DND-41 (cell line): ENCODE results near the gene MORN4.
A peak's percentile ranks its signal among the peaks of the same experiment; 100 is the strongest.

Experiments used
- EZH2 ChIP-seq: IDR thresholded peaks from 3 replicates; pipeline ENCODE4 v1.6.1; 2012; ENCODE audit warnings: borderline replicate concordance, low read depth, mild to moderate bottlenecking, moderate library complexity, low read length, inconsistent platforms; ENCODE audit not compliant: severe bottlenecking
- TF ChIP-seq, protein P1 (sequence below): IDR thresholded peaks from 2 replicates; pipeline ENCODE4 v1.5.1; 2012; ENCODE audit warnings: borderline replicate concordance, low read length, moderate library complexity, mild to moderate bottlenecking; ENCODE audit not compliant: poor library complexity, severe bottlenecking; ENCODE audit errors: extremely low read depth

DNA sequence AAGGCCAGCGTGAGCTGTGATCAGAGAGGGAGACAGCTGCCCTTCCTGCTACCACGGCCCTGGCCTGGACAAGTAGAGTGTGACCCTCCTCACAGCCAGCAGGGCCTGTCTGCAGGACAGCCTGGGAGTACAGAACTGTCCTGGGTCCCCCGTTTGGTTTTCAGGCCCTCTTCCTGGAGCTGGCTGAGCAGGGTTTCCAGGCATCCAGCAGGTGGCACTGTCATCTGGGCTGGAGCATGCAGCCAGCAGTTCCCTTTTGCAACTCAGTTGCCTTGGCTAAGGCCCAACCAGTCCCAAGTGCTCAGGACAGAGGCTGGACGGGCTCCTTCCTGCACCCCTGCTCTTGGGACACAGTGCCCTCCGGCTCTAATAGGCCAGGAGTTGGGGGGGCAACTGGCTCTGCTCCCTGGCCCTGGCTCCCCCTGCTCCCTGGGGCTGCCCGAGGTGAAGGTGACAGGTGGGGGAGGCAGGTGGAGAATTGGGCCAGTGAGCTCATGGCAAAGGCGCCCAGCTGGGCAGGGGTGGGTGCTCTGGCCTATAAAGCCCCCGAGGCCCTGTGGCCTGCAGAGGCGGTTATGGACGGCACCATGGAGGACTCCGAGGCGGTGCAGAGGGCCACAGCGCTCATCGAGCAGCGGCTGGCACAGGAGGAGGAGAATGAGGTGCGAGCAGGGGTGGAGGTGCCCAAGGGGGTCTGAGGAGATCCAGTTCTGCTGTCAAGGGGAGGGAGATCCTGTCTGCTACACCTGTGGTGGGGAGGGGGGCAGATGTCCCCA is 60.9 kb downstream of the MORN4 start, which contains the start of gene ANKRD2:
- TF ChIP-seq, protein P1, sequence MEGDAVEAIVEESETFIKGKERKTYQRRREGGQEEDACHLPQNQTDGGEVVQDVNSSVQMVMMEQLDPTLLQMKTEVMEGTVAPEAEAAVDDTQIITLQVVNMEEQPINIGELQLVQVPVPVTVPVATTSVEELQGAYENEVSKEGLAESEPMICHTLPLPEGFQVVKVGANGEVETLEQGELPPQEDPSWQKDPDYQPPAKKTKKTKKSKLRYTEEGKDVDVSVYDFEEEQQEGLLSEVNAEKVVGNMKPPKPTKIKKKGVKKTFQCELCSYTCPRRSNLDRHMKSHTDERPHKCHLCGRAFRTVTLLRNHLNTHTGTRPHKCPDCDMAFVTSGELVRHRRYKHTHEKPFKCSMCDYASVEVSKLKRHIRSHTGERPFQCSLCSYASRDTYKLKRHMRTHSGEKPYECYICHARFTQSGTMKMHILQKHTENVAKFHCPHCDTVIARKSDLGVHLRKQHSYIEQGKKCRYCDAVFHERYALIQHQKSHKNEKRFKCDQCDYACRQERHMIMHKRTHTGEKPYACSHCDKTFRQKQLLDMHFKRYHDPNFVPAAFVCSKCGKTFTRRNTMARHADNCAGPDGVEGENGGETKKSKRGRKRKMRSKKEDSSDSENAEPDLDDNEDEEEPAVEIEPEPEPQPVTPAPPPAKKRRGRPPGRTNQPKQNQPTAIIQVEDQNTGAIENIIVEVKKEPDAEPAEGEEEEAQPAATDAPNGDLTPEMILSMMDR, result peak; percentile 94
- no peak for TF ChIP-seq EZH2
